HG02970 (cell line): ENCODE data around the gene ITGAE.
"Not testable (repeated sequence)": the region's sequence is repeated elsewhere in the genome, so short reads cannot be mapped to it uniquely, and the experiment has no call there.

Experiments used
- ATAC-seq: cut with Tn5 transposase; IDR thresholded peaks from one replicate; pipeline ENCODE4 v1.9.1; 2021; ENCODE audit warnings: mild to moderate bottlenecking, moderate library complexity, moderate number of reproducible peaks; ENCODE audit not compliant: unreplicated experiment, low FRiP score

ITGAE gene

DNA sequence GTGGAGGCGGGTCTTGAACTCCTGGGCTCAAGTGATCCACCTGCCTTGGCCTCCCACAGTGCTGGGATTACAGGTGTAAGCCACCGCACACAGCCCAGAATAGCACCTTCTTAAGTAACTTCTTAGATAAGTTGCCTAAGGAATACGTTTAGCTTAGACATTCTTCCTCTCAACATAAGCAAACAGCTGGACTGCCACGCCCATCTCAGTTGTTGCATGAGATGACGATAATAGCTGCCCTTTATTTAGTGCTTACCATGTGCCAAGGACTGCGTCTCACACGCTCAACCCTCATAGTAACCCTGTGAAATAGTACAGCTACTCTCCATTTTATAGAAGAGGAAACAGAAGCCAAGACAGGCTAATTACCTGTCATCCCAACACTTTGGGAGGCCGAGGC is 65.5 kb downstream of the ITGAE start:
- ATAC-seq, result no peak

- ATAC-seq, result not testable (repeated sequence)
Measured at GRCh38 chr17:3734911-3735276, 66.1 kb downstream of the ITGAE start.

DNA sequence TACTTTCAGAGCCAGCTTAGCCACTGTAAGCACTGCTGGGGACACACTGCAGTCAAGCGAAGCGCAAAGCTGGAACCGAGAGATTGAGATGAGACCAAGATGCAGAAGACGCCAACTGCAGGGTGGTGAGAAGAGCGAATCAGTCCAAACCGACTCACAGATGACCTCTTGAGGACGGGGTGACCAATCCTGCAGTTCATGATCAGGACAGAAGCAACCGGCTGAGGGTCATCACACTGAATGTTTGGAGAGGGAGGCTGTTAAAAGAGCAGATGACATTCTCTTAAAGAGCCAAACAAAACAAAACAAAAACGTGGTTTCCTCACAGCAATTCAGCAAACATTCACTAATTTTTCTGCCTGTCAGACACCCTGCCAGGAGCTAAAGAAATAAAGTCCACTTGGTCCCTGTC is 68.8 kb downstream of the ITGAE start:
- no peak for ATAC-seq

GRCh38 chr17:3730881-3731429 is 70.0 kb downstream of the ITGAE start:
- ATAC-seq, result no peak

DNA sequence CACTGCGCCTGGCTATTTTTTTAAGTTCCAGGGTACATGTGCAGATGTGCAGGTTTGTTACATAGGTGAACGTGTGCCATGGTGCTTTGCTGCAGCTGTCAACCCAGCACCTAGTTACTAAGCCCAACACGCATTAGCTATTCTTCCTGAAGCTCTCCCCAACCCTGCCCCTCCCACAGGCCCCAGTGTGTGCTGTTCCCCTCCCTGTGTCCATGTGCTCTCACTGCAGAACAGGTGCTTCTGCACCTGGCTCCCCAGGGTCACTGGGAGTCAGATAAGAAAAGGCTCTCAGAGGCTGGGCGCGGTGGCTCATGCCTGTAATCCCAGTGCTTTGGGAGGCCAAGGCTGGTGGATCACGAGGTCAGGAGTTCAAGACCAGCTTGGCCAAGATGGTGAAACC is 71.1 kb downstream of the ITGAE start:
- ATAC-seq, result no peak

DNA sequence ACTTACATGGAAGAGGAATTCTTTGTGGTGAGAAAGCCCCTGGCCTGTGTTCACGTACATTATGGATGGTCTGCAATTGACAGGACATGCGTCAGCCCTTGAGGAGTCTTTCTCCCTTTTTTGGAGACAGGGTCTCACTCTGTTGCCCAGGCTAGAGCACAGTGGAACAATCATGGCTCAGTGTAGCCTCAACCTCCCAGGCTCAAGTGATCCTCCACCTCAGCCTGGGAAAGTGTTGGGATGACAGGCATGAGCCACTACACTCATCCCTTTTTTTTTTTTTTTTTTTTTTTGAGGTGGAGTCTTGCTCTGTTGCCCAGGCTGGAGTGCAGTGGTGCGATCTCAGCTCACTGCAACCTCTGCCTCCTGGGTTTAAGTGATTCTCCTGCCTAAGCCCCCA is 72.9 kb downstream of the ITGAE start:
- ATAC-seq, result not testable (repeated sequence)

GRCh38 chr17:3727041-3727440 is 73.9 kb downstream of the ITGAE start:
- no peak for ATAC-seq

GRCh38 chr17:3724378-3725077 is 76.5 kb downstream of the ITGAE start:
- ATAC-seq, result no peak

- peak; percentile 96 for ATAC-seq
Measured at GRCh38 chr17:3723556-3724377, 77.2 kb downstream of the ITGAE start, which contains the start of gene HASPIN. HASPIN (plus strand) TSS chr17:3723903; CDS start chr17:3723936, 33 bp downstream.

- ATAC-seq, result no peak
Measured at GRCh38 chr17:3723188-3723555, 77.8 kb downstream of the ITGAE start.

GRCh38 chr17:3722716-3723115 is 78.3 kb downstream of the ITGAE start:
- ATAC-seq, result no peak

GRCh38 chr17:3719265-3719664 is 81.7 kb downstream of the ITGAE start:
- no peak for ATAC-seq

- ATAC-seq, result no peak
Measured at GRCh38 chr17:3718201-3718600, 82.8 kb downstream of the ITGAE start.

- no peak for ATAC-seq
Measured at GRCh38 chr17:3715296-3715695, 85.7 kb downstream of the ITGAE start.

GRCh38 chr17:3712811-3713463 is 88.1 kb downstream of the ITGAE start:
- no peak for ATAC-seq

GRCh38 chr17:3710951-3711383 is 90.0 kb downstream of the ITGAE start:
- peak; percentile 88 for ATAC-seq

- no peak for ATAC-seq
Measured at GRCh38 chr17:3708366-3708765, 92.6 kb downstream of the ITGAE start.

GRCh38 chr17:3705718-3705984 is 95.3 kb downstream of the ITGAE start:
- ATAC-seq, result not testable (repeated sequence)

GRCh38 chr17:3704931-3705717 is 95.9 kb downstream of the ITGAE start:
- no peak for ATAC-seq

DNA sequence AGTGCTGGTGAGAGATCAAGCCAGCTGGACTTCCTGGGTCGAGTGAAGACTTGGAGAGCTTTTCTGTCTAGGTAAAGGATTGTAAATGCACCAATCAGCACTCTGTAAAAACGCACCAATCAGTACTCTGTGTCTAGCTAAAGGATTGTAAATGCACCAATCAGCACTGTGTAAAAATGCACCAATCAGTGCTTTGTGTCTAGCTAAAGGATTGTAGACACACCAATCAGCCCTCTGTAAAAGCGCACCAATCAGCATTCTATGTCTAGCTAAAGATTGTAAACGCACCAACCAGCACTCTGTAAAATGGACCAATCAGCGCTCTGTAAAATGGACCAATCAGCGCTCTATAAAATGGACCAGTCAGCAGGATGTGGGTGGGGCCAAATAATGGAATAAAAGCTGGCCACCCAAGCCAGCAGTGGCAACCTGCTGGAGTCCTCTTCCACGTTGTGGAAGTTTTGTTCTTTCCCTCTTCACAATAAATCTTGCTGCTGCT is 98.9 kb downstream of the ITGAE start:
- ATAC-seq, result not testable (repeated sequence)
